Measurements from ENCODE around the gene ISM1. TPM values are rescaled to one million over a fixed set of nuclear protein-coding genes. Genes with fewer than 3 reads are reported as not detected.
A peak's percentile ranks its signal among the peaks of the same experiment; 100 is the strongest.

Gene ISM1
- total RNA-seq, 2 experiments from 2014 or later = 0.87 to 1.1 TPM

- intact Hi-C loops (cut with DNase I, micrococcal nuclease) = no loop called here
- Histone ChIP-seq H3K36me3 (ENCODE audit: insufficient read depth, low read length) (no peaks in the 10 kb centered on the region), H3K27me3 (ENCODE audit: control insufficient read depth in 1 of 2, insufficient read depth in 2 of 2, low read length in 2 of 2) (no peaks in the 10 kb centered on the region), H3K9me3 (ENCODE audit: control insufficient read depth in 1 of 2, insufficient read depth in 1 of 2, low read length in 2 of 2) (no peaks in the 10 kb centered on the region), H3K27ac (ENCODE audit: low read depth in 1 of 2, low read length in 2 of 2) (no peak overlapping the region), H3K4me1 (ENCODE audit: insufficient read depth, low read length) (peaks cover 39% of the 10 kb centered on the region), H3K4me3 (ENCODE audit: low read length) (no peak overlapping the region)
- Mint-ChIP-seq H3K4me3 (no peak overlapping the region), H3K27me3 (no peaks in the 10 kb centered on the region), H3K27ac (peak overlapping the region; percentile 24), H3K36me3 (ENCODE audit: low read depth) (no peaks in the 10 kb centered on the region), H3K9me3 (no peaks in the 10 kb centered on the region), H3K4me1 (ENCODE audit: low read depth) (peaks cover 39% of the 10 kb centered on the region)
- no peak for DNase-seq
- no peak for ATAC-seq (ENCODE audit: poor library complexity)
- TF ChIP-seq CTCF (IDR thresholded peaks at IDR 0.05) = no peak
- CTCF ChIA-PET = no interaction called here
- POLR2A ChIA-PET = interaction anchor here (0.8 to 1.7 kb wide), 2 partner anchors 13 to 24 kb away, joined by 3 to 6 read pairs; partner anchors contain the start of gene ISM1
Observed at GRCh38 chr20:13245250-13245723, 24.2 kb downstream of the ISM1 start.

- Mint-ChIP-seq H3K4me3 (no peak overlapping the region), H3K36me3 (ENCODE audit: low read depth) (no peaks in the 10 kb centered on the region), H3K4me1 (ENCODE audit: low read depth) (peaks cover 62% of the 10 kb centered on the region), H3K27me3 (no peaks in the 10 kb centered on the region), H3K9me3 (no peaks in the 10 kb centered on the region), H3K27ac (peak overlapping the region; percentile 91)
- no peak overlapping the region for H3K4me3 ChIP-seq (ENCODE audit: low read length)
- intact Hi-C loops (cut with DNase I, micrococcal nuclease) = no loop called here
- no peak for TF ChIP-seq CTCF (IDR thresholded peaks at IDR 0.05)
- H3K27me3 ChIP-seq (ENCODE audit: control insufficient read depth in 1 of 2, insufficient read depth in 2 of 2, low read length in 2 of 2) = no peaks in the 10 kb centered on the region
- H3K9me3 ChIP-seq (ENCODE audit: control insufficient read depth in 1 of 2, insufficient read depth in 1 of 2, low read length in 2 of 2) = no peaks in the 10 kb centered on the region
- DNase-seq = no peak
- H3K36me3 ChIP-seq (ENCODE audit: insufficient read depth, low read length) = no peaks in the 10 kb centered on the region
- peaks cover 51% of the 10 kb centered on the region for H3K4me1 ChIP-seq (ENCODE audit: insufficient read depth, low read length)
- no peak for ATAC-seq (ENCODE audit: poor library complexity)
- POLR2A ChIA-PET = interaction anchor here (0.9 kb wide), 1 partner anchor 11 kb away, joined by 3 read pairs; no protein-coding TSS in a partner anchor
- peak overlapping the region; percentile 57 to 81 for H3K27ac ChIP-seq (ENCODE audit: low read depth in 1 of 2, low read length in 2 of 2)
- CTCF ChIA-PET = no interaction called here
Observed at GRCh38 chr20:13249118-13249797, 28.2 kb downstream of the ISM1 start.

GRCh38 chr20:13249798-13250170, 28.7 kb downstream of the ISM1 start:
- peaks cover 51% of the 10 kb centered on the region for H3K4me1 ChIP-seq (ENCODE audit: insufficient read depth, low read length)
- ChIA-PET CTCF (no interaction called here), POLR2A (interaction anchor here (0.9 to 1.3 kb wide), 3 partner anchors 11 to 29 kb away, joined by 3 to 4 read pairs (median 3); no protein-coding TSS in a partner anchor)
- H3K36me3 Mint-ChIP-seq (ENCODE audit: low read depth) = no peaks in the 10 kb centered on the region
- TF ChIP-seq CTCF (IDR thresholded peaks at IDR 0.05) = no peak
- DNase-seq (no peak), ATAC-seq (ENCODE audit: poor library complexity) (no peak)
- H3K9me3 ChIP-seq (ENCODE audit: control insufficient read depth in 1 of 2, insufficient read depth in 1 of 2, low read length in 2 of 2) = no peaks in the 10 kb centered on the region
- no peaks in the 10 kb centered on the region for H3K27me3 Mint-ChIP-seq
- H3K4me3 ChIP-seq (ENCODE audit: low read length) = no peak overlapping the region
- H3K27me3 ChIP-seq (ENCODE audit: control insufficient read depth in 1 of 2, insufficient read depth in 2 of 2, low read length in 2 of 2) = no peaks in the 10 kb centered on the region
- peaks cover 62% of the 10 kb centered on the region for H3K4me1 Mint-ChIP-seq (ENCODE audit: low read depth)
- H3K36me3 ChIP-seq (ENCODE audit: insufficient read depth, low read length) = no peaks in the 10 kb centered on the region
- no peak overlapping the region for H3K4me3 Mint-ChIP-seq
- peak overlapping the region; percentile 48 for H3K27ac Mint-ChIP-seq
- H3K27ac ChIP-seq (ENCODE audit: low read depth in 1 of 2, low read length in 2 of 2) = peak overlapping the region; percentile 57 to 81
- H3K9me3 Mint-ChIP-seq = no peaks in the 10 kb centered on the region
- intact Hi-C loops (cut with DNase I, micrococcal nuclease) = no loop called here

All from CD4-positive, alpha-beta T cell (primary cell).